HuH-7.5 (cell line): ENCODE data around the gene CSMD2.

Experiments
- DNase-seq: peaks from one replicate; pipeline ENCODE4 v3.0.0; 2011; ENCODE audit warnings: low spot score

CSMD2 gene

DNA sequence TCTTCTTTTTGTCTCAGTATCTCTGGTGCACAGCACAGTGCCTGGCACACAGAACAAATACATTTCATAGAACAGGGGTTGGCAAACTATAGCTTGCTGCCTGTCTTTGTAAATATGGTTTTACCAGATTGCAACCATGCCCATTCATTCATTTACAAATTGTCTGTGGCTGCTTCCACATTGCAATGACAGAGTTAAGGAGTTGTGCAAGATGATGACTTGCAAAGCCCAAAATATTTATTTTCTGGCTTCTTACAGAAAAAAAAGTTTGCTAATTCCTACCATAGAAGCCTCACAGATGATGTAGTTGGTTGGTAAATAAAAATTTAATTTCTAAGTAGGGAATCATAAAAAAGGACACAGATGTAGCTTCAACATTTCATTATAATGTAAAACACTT, 312.3 kb downstream of the CSMD2 start:
- DNase-seq, result no peak

DNA sequence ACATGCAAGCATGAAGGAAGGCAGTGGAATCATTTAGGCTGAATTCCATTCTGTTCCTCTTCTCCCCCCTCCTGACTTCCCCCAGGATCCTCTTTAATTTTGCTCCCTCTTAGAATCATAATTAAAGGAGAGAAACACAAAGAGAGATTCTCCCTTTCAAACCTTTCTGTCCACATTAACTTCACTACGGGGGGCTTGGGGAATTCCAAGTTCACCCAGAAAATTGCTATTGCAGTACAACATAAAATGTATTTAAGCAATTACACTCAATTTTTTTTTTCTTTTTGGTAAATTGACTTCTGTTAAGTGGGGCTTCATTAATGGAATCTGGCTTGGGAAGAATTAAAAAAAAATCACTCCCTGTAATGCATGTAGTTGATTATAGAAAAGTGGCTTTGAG, 314.5 kb downstream of the CSMD2 start:
- no peak for DNase-seq

DNA sequence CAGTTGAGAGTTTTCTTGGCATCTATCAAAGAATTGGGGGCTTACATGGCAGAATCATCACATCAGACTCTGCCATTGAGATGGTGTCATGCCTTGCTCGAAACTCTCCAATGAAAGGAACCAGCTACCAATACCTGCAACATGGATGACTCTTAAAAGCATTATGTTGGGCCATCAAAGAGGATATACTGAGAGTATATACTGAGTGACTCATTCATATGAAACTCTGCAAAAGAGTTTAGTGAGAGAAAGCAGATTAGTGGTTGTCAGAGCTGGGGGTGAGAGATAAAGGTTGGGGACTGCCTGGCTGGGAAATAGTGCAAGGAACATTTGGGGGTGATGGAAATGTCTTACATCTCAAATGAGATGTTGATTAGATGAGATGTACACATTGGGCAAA, 315.8 kb downstream of the CSMD2 start:
- no peak for DNase-seq

DNA sequence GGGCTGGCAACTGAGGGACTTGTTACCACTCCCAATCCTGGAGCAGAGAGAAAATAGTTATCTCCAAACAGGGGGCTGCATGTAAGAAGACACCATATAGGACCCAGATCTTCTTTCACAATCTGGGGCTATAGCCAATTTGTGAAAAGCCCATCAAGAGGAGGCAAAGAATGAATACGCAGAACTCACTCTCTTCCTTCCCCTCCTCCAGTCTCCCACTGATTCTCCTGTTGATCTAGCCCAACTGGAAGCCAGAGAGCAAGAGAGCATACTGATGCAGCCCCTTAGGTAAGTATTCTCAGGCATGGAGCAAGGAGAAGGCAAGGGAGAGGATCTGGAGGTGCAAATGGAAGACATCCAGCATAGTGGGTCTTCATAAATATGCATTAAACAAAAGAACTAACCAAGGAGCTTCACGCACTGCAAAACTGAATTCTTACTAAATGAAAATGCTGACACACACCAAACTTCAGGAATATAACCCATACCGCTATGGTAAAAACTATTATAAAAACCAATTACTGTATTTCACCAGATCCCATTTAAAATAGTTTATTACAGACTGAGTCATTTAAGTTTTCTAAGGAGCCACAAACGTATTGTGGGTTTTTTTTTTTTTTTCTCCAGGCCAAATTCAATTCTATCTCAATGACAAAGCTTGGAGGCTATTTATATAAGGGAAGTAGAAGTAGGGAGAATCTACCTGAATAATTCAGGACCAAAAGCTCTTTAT, 316.7 kb downstream of the CSMD2 start:
- DNase-seq, result no peak

GRCh38 chr1:33846861-33847260, 318.2 kb downstream of the CSMD2 start:
- DNase-seq, result no peak

GRCh38 chr1:33844166-33844565, 320.9 kb downstream of the CSMD2 start:
- DNase-seq, result no peak

GRCh38 chr1:33842348-33842747, 322.7 kb downstream of the CSMD2 start:
- no peak for DNase-seq

DNA sequence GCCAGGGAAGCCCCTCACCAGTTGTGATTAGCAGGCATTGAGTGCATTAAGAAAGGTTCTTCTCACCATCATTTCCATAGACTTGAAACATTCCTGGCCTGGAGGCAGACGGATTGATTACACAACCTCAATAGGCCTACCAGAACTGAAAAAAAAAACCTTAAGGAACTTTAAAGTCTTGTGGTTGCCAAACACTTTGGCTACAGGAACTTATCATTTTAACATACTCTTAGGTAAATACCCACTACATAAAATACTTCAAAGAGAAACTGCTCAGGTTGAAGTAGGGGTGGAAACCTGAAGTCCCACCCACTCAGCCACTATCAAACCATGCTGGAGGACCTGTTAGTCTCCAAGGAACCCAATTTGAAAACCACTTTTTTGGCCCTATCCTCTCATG, 323.5 kb downstream of the CSMD2 start:
- DNase-seq, result no peak

DNA sequence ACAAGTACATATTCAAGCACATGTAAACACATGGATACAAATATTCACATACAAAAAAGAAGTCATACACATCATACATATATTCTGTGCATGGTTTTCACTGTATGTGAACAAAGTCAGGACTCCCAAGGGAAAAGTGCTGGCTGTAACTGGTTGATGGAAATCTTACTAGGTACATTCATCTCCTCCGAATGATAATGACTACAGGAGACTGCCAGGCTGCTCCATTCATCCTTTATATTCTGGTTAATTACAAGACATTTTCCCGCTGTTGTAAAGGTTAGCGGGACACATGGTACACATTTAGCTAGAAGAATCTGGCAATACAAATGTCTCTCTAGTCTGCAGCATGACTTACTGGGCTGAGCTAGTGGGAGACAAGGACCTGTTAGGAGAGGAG, 327.4 kb downstream of the CSMD2 start:
- DNase-seq, result no peak

DNA sequence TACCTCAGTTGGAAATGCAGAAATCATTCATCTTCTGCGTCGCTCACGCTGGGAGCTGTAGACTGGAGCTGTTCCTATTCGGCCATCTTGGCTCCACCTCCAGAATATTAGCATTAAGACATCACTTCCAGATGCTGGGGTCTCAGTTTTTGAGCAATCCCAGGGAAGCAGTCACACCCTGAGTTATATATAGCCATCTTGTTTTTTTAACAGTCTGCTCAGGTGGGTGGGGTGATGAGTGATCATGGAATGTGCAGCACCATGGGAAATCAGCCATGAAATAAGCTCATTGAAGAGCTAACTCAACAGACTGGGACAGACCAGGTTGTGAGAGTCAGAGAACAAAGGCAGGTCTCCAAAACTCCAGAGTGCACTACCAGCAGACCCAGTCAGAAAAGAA, 328.1 kb downstream of the CSMD2 start:
- no peak for DNase-seq

- DNase-seq, result no peak
These were observed 336.4 kb downstream of the CSMD2 start for GRCh38 chr1:33828654-33829053.

GRCh38 chr1:33828059-33828458, 337.0 kb downstream of the CSMD2 start:
- no peak for DNase-seq

DNA sequence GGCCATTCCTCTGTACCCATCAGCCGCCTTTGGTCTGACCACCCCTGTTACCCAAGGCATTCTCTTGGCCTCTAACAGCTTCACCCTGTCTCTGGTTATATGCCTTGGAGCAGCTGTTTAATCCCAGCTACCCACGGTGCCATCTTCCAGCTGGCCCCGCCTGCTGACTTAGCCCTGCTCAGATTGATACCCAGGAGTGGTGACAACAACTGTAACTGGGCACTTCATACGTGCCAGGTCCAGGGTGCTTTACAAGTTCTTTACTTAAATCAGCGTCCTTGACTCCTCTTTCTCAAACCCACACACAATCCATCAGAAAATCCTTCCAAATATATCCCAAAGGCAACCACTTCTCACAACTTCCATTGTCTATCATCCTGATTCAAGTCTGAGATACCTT, 338.3 kb downstream of the CSMD2 start:
- DNase-seq, result no peak

DNA sequence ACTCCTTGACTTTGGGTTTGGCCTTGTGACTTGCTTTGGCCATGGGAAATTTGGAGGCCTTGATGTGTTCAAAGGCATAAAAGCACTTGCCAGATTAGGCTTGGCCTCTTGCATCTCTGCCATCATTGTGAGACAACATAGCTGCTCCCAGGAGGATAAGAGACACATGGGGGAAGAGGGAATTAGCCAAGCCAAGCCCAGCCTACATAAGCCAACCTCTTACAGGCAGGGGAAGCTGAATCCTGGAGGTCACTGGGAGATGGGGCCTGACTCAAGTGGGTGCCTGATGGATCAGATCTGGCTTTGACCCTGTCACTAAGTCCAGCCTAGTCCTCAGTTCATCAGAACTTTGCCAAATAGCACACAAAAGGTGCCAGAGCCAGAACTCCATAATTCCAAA, 338.7 kb downstream of the CSMD2 start:
- DNase-seq, result no peak

DNA sequence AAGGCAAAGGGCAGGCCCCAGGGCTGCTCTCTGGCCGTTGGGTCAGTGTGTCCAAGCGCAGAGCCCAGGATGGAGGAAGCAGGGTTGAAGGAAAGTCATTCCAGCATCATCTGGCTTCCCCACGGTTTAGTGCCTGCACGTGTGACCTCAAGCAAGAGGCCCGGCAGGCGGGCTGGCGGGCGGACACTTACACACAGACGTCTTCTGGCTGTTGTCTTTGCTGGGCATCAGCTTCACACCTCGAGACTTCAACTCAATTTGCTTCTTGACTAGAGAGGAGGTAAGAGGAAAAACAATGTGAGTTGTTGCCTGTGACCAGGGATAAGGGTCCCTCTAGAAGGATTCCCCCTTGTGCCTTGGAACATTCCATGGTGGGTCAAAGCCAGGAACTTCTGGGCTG, 339.5 kb downstream of the CSMD2 start:
- no peak for DNase-seq

GRCh38 chr1:33824971-33825370, 340.1 kb downstream of the CSMD2 start:
- DNase-seq, result no peak

DNA sequence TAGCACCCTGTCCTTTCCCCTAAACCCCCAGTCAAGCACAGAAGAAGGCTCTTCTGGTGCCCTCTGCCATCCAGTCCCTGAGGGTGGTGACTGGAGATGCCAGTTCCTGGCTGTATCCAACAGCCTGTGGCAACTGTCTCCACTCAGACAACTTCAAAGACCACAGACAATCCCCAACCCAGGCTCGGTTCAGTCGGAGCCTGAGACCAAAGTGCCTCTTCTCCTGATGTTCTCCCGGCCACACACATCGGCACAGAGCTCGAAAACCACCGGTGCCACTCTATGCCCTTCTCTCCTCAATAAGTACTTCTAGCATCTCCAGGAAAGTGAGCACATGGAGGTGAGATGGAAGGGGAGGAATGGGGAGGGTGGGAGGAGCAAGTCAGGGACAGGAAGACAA, 340.7 kb downstream of the CSMD2 start:
- DNase-seq, result no peak

DNA sequence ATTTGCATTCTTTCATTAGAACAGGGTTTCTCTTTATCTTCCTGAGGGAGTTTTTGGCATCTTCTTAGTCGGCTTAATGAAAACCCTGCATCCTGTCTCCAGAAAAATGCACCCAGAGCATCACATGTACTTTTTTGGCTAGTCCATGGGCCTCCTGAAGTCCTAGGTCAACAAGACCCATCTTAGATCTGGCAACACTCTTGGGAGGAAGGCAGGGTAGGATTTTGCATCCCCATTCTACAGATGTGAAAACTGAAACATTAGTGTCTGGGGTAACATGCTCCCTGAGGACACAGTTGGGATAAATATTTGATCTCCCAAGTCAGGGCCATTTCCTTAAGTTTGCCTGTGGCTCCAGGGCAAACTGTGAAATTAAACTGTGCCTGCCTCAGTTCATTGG, 341.2 kb downstream of the CSMD2 start:
- DNase-seq, result no peak

- DNase-seq, result no peak
These were observed 341.6 kb downstream of the CSMD2 start for GRCh38 chr1:33823401-33823800.

- DNase-seq, result no peak
These were observed 342.6 kb downstream of the CSMD2 start for GRCh38 chr1:33822396-33822795.

GRCh38 chr1:33821291-33821690, 343.7 kb downstream of the CSMD2 start:
- DNase-seq, result no peak

- DNase-seq, result no peak
These were observed 344.2 kb downstream of the CSMD2 start for GRCh38 chr1:33820804-33821203.

DNA sequence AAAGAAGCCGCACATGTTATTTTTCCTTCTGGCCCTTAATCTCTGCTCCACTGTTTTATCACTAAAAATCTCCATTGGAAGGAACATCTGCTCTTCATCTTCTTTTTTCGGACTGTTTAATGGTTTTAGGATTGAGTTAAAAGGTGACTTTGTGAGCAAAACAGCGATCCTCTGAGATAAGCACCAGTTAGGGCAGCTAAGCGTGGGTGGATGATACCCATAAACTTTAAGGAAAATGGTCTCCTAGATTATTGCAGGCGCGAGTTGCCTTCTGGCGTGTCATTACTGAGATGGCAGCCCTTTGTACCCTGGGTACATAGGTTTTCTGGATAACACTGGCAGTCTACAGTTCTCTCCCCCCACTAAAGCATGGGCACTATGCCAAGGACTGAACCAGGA, 345.1 kb downstream of the CSMD2 start:
- no peak for DNase-seq

GRCh38 chr1:33819290-33819912, 345.6 kb downstream of the CSMD2 start:
- no peak for DNase-seq
